OCI-LY1 (cell line): ENCODE measurements around the gene ARHGAP6.

ENCODE experiments used
- EZH2 ChIP-seq: fragments of 200-600 bp; sonication (generic), shearing (Covaris generic); IDR thresholded peaks from 2 replicates; pipeline ENCODE4 v1.8.0; 2017; ENCODE audit warnings: borderline replicate concordance, mixed run types, mild to moderate bottlenecking, antibody characterized with exemption, low read length, moderate library complexity, mixed read lengths
- TF ChIP-seq, protein P1 (sequence below): fragments of 200-600 bp; sonication (generic), shearing (Covaris generic); IDR thresholded peaks from 2 replicates; pipeline ENCODE4 v1.5.1; 2017; ENCODE audit warnings: mild to moderate bottlenecking, antibody characterized with exemption, low read length, moderate library complexity, mixed read lengths

DNA sequence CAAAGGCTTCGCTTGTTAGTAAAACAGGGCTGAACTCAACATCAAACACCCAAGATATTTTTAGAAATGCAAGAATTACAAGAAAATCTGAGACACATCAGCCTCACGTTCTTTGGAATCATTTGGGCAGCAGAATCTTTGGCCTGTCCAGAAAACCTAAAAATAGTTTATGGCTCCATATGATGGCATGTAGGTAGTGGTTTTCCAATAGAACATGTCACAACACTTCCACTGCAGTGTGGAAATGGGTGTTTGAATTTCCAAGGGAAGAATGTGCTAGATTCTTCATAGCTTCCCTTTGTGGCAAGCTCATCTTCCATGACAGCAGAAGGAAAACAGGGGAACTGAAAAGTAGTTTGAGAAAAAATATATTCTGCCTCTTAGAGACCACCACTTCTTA is 118.8 kb downstream of the ARHGAP6 start:
- TF ChIP-seq, protein P1, sequence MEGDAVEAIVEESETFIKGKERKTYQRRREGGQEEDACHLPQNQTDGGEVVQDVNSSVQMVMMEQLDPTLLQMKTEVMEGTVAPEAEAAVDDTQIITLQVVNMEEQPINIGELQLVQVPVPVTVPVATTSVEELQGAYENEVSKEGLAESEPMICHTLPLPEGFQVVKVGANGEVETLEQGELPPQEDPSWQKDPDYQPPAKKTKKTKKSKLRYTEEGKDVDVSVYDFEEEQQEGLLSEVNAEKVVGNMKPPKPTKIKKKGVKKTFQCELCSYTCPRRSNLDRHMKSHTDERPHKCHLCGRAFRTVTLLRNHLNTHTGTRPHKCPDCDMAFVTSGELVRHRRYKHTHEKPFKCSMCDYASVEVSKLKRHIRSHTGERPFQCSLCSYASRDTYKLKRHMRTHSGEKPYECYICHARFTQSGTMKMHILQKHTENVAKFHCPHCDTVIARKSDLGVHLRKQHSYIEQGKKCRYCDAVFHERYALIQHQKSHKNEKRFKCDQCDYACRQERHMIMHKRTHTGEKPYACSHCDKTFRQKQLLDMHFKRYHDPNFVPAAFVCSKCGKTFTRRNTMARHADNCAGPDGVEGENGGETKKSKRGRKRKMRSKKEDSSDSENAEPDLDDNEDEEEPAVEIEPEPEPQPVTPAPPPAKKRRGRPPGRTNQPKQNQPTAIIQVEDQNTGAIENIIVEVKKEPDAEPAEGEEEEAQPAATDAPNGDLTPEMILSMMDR, result no peak
- no peak for TF ChIP-seq EZH2
